GM12874 (cell line): ENCODE results near the gene SMIM14.

Source experiments
- TF ChIP-seq, protein P1 (sequence below): IDR thresholded peaks from 2 replicates; pipeline ENCODE4 v1.5.1; 2011; ENCODE audit warnings: low read depth, mild to moderate bottlenecking, control low read depth, low read length, moderate library complexity; ENCODE audit not compliant: insufficient read depth

Gene SMIM14

DNA sequence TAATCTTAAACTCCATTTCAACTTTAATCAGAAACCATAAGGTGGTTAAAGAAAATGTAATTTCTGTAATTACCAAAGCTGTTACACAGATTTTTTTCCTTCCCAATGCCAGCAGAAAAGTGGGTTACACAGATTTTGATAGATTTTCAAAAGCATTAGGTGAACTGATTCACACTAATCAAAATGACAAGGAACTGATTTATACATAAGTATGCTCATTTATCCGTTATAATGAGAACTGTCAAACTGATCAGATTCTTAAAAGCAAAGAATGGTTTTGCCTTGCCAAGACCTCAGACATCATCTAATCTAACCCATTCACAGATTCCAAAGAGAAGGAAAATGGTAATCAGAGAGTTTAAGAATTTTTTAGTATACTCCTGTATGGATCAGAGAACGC is 116.6 kb downstream of the SMIM14 start:
- TF ChIP-seq, protein P1, sequence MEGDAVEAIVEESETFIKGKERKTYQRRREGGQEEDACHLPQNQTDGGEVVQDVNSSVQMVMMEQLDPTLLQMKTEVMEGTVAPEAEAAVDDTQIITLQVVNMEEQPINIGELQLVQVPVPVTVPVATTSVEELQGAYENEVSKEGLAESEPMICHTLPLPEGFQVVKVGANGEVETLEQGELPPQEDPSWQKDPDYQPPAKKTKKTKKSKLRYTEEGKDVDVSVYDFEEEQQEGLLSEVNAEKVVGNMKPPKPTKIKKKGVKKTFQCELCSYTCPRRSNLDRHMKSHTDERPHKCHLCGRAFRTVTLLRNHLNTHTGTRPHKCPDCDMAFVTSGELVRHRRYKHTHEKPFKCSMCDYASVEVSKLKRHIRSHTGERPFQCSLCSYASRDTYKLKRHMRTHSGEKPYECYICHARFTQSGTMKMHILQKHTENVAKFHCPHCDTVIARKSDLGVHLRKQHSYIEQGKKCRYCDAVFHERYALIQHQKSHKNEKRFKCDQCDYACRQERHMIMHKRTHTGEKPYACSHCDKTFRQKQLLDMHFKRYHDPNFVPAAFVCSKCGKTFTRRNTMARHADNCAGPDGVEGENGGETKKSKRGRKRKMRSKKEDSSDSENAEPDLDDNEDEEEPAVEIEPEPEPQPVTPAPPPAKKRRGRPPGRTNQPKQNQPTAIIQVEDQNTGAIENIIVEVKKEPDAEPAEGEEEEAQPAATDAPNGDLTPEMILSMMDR: no peak

DNA sequence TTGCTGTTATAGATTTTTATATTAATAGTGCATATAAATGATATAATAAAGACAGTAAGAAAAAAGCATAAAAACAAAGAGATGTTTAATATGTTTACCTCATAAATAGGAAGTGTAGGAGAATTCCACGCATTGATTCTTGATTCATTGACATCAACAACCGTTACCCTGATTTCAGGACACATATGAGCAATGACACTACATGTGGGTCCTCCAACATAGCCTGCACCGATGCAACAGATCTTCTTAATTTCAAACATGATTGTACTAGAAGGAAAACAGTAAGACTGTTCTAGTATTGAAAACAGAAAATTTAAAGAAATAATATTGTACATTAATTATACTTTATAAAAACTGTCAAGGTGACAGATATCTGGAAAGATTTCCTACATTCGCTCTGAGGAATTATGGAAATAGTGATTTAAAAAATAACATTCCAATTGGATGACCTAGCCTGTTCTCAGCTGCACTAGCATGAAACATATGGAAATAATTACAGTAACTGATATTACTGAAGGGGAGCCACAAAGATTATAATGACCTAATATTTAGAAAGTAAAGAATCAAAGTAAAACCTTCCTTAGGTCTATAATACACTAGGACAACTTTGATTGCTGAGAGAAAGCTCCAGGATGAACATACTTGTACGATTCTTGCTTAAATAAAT is 117.3 kb downstream of the SMIM14 start:
- TF ChIP-seq, protein P1: no peak

- TF ChIP-seq, protein P1: no peak
Observed at GRCh38 chr4:39518484-39518883, 120.2 kb downstream of the SMIM14 start.

DNA sequence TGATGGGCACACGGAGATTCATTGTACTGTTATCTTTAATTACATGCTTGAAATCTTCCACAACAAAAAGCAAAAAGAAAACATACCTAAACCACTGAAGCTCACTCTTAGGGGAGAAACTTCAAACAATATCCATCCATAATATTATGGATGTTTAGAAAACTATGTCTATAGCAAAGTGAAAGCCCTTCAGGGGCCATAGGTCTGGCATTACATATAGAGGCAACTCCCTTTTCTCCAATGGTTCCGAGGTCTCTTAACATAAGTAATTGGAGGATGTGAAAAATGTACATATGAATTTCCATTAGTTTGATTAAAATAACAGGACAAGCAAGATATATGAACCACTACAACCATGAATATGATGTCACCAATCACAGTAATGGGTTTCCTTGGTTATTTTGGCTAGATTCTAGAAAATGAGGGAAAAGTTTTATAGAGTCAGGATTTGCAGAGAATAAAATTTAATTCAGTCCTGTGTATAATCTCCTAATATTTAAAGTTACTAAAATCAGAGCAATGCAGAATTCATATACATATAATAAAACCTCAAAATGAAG is 122.2 kb downstream of the SMIM14 start:
- TF ChIP-seq, protein P1: no peak

GRCh38 chr4:39514888-39515401 is 123.7 kb downstream of the SMIM14 start:
- TF ChIP-seq, protein P1: no peak

- TF ChIP-seq, protein P1: no peak
Observed at GRCh38 chr4:39510348-39510929, 128.2 kb downstream of the SMIM14 start.

GRCh38 chr4:39505581-39505980 is 133.1 kb downstream of the SMIM14 start:
- TF ChIP-seq, protein P1: no peak
